ENCODE measurements around the gene MAST1. TPM values are rescaled to one million over a fixed set of nuclear protein-coding genes. Genes with fewer than 3 reads are reported as not detected.

Gene MAST1
- polyA plus RNA-seq, 1 donor, result 4.4 TPM

GRCh38 chr19:12864143-12864542 is 25.8 kb downstream of the MAST1 start:
- Histone ChIP-seq H3K4me3 (ENCODE audit: low read length) (no peak overlapping the region), H3K27ac (ENCODE audit: low read length) (no peak overlapping the region), H3K36me3 (ENCODE audit: control insufficient read depth, insufficient read depth, low read length) (no peaks in the 10 kb centered on the region), H3K4me1 (ENCODE audit: control insufficient read depth, insufficient read depth, low read length) (no peaks in the 10 kb centered on the region), H3K9me3 (ENCODE audit: control insufficient read depth, low read depth, low read length) (peaks cover 3% of the 10 kb centered on the region), H3K27me3 (ENCODE audit: control insufficient read depth, insufficient read depth, low read length) (peaks cover 3% of the 10 kb centered on the region)
- DNase-seq, result no peak
- no CpG with 5 or more reads among the region's 4 CpGs for whole genome bisulfite sequencing (ENCODE audit: insufficient coverage, low lambda C conversion rate)

- Histone ChIP-seq H3K4me1 (ENCODE audit: control insufficient read depth, insufficient read depth, low read length) (no peaks in the 10 kb centered on the region), H3K9me3 (ENCODE audit: control insufficient read depth, low read depth, low read length) (peaks cover 3% of the 10 kb centered on the region), H3K27ac (ENCODE audit: low read length) (no peak overlapping the region), H3K36me3 (ENCODE audit: control insufficient read depth, insufficient read depth, low read length) (no peaks in the 10 kb centered on the region), H3K27me3 (ENCODE audit: control insufficient read depth, insufficient read depth, low read length) (peaks cover 3% of the 10 kb centered on the region), H3K4me3 (ENCODE audit: low read length) (no peak overlapping the region)
- no peak for DNase-seq
- no CpG with 5 or more reads among the region's 34 CpGs for WGBS (ENCODE audit: insufficient coverage, low lambda C conversion rate)
These were observed 26.7 kb downstream of the MAST1 start for GRCh38 chr19:12864721-12865715.

- H3K4me3 ChIP-seq (ENCODE audit: low read length), result no peak overlapping the region
- DNase-seq, result no peak
- H3K27me3 ChIP-seq (ENCODE audit: control insufficient read depth, insufficient read depth, low read length), result peaks cover 3% of the 10 kb centered on the region
- peaks cover 3% of the 10 kb centered on the region for H3K9me3 ChIP-seq (ENCODE audit: control insufficient read depth, low read depth, low read length)
- no peaks in the 10 kb centered on the region for H3K36me3 ChIP-seq (ENCODE audit: control insufficient read depth, insufficient read depth, low read length)
- no peaks in the 10 kb centered on the region for H3K4me1 ChIP-seq (ENCODE audit: control insufficient read depth, insufficient read depth, low read length)
- no CpG with 5 or more reads among the region's 19 CpGs for WGBS (ENCODE audit: insufficient coverage, low lambda C conversion rate)
- H3K27ac ChIP-seq (ENCODE audit: low read length), result no peak overlapping the region
These were observed 27.6 kb downstream of the MAST1 start for GRCh38 chr19:12865746-12866415.

GRCh38 chr19:12866416-12867119 is 28.3 kb downstream of the MAST1 start:
- no peaks in the 10 kb centered on the region for H3K36me3 ChIP-seq (ENCODE audit: control insufficient read depth, insufficient read depth, low read length)
- H3K4me3 ChIP-seq (ENCODE audit: low read length), result peak overlapping the region; percentile 41
- H3K27me3 ChIP-seq (ENCODE audit: control insufficient read depth, insufficient read depth, low read length), result peaks cover 3% of the 10 kb centered on the region
- no CpG with 5 or more reads among the region's 29 CpGs for WGBS (ENCODE audit: insufficient coverage, low lambda C conversion rate)
- no peak for DNase-seq
- H3K27ac ChIP-seq (ENCODE audit: low read length), result no peak overlapping the region
- peaks cover 3% of the 10 kb centered on the region for H3K9me3 ChIP-seq (ENCODE audit: control insufficient read depth, low read depth, low read length)
- no peaks in the 10 kb centered on the region for H3K4me1 ChIP-seq (ENCODE audit: control insufficient read depth, insufficient read depth, low read length)

GRCh38 chr19:12867120-12868099 is 29.1 kb downstream of the MAST1 start:
- Histone ChIP-seq H3K27me3 (ENCODE audit: control insufficient read depth, insufficient read depth, low read length) (peaks cover 3% of the 10 kb centered on the region), H3K4me1 (ENCODE audit: control insufficient read depth, insufficient read depth, low read length) (no peaks in the 10 kb centered on the region), H3K27ac (ENCODE audit: low read length) (no peak overlapping the region), H3K36me3 (ENCODE audit: control insufficient read depth, insufficient read depth, low read length) (no peaks in the 10 kb centered on the region), H3K4me3 (ENCODE audit: low read length) (peak overlapping the region; percentile 41), H3K9me3 (ENCODE audit: control insufficient read depth, low read depth, low read length) (peaks cover 3% of the 10 kb centered on the region)
- no CpG with 5 or more reads among the region's 51 CpGs for WGBS (ENCODE audit: insufficient coverage, low lambda C conversion rate)
- peak; percentile 57 to 74 for DNase-seq

GRCh38 chr19:12868540-12869112 is 30.3 kb downstream of the MAST1 start:
- peaks cover 2% of the 10 kb centered on the region for H3K4me1 ChIP-seq (ENCODE audit: control insufficient read depth, insufficient read depth, low read length)
- no peaks in the 10 kb centered on the region for H3K36me3 ChIP-seq (ENCODE audit: control insufficient read depth, insufficient read depth, low read length)
- H3K27ac ChIP-seq (ENCODE audit: low read length), result no peak overlapping the region
- peaks cover 5% of the 10 kb centered on the region for H3K27me3 ChIP-seq (ENCODE audit: control insufficient read depth, insufficient read depth, low read length)
- peak in 1 of 2 donors; percentile 47 for DNase-seq
- H3K9me3 ChIP-seq (ENCODE audit: control insufficient read depth, low read depth, low read length), result peaks cover 9% of the 10 kb centered on the region
- H3K4me3 ChIP-seq (ENCODE audit: low read length), result no peak overlapping the region
- WGBS (ENCODE audit: insufficient coverage, low lambda C conversion rate), result no CpG with 5 or more reads among the region's 10 CpGs

GRCh38 chr19:12871681-12872080 is 33.4 kb downstream of the MAST1 start:
- no peak for DNase-seq
- no peak overlapping the region for H3K4me3 ChIP-seq (ENCODE audit: low read length)
- H3K9me3 ChIP-seq (ENCODE audit: control insufficient read depth, low read depth, low read length), result peaks cover 15% of the 10 kb centered on the region
- H3K27ac ChIP-seq (ENCODE audit: low read length), result no peak overlapping the region
- no peaks in the 10 kb centered on the region for H3K36me3 ChIP-seq (ENCODE audit: control insufficient read depth, insufficient read depth, low read length)
- peaks cover 13% of the 10 kb centered on the region for H3K27me3 ChIP-seq (ENCODE audit: control insufficient read depth, insufficient read depth, low read length)
- 58% methylated on average over 2 of the region's 3 CpGs for WGBS (ENCODE audit: insufficient coverage, low lambda C conversion rate)
- H3K4me1 ChIP-seq (ENCODE audit: control insufficient read depth, insufficient read depth, low read length), result peaks cover 2% of the 10 kb centered on the region

- no peaks in the 10 kb centered on the region for H3K36me3 ChIP-seq (ENCODE audit: control insufficient read depth, insufficient read depth, low read length)
- DNase-seq, result no peak
These were observed 33.9 kb downstream of the MAST1 start for GRCh38 chr19:12872255-12872654.

More at GRCh38 chr19:12872255-12872654, 33.9 kb downstream of the MAST1 start:
- H3K4me3 ChIP-seq (ENCODE audit: low read length), result no peak overlapping the region
- peaks cover 15% of the 10 kb centered on the region for H3K9me3 ChIP-seq (ENCODE audit: control insufficient read depth, low read depth, low read length)
- no peak overlapping the region for H3K27ac ChIP-seq (ENCODE audit: low read length)
- H3K27me3 ChIP-seq (ENCODE audit: control insufficient read depth, insufficient read depth, low read length), result peaks cover 13% of the 10 kb centered on the region
- H3K4me1 ChIP-seq (ENCODE audit: control insufficient read depth, insufficient read depth, low read length), result peaks cover 2% of the 10 kb centered on the region
- no CpG with 5 or more reads among the region's 5 CpGs for whole genome bisulfite sequencing (ENCODE audit: insufficient coverage, low lambda C conversion rate)
